ENCODE measurements around the gene MGAT5. TPM values are rescaled to one million over a fixed set of nuclear protein-coding genes. Genes with fewer than 3 reads are reported as not detected.
A peak's percentile ranks its signal among the peaks of the same experiment; 100 is the strongest.

The MGAT5 gene
- total RNA-seq, 6 experiments from 2014 or later = 4.5 to 16.0 (median 10.0) TPM

GRCh38 chr2:134389381-134389780, 135.5 kb downstream of the MGAT5 start:
- H3K36me3 ChIP-seq = peaks cover 0 to 3% (median 0%) of the 10 kb centered on the region in 4 donors
- no peak overlapping the region for H3K27ac ChIP-seq
- H3K27me3 ChIP-seq = no peaks in the 10 kb centered on the region
- DNase-seq (no peak), ATAC-seq (no peak)
- no peak overlapping the region for H3K4me3 ChIP-seq
- intact Hi-C loops (cut with DNase I) = no loop called here
- H3K4me1 ChIP-seq = no peaks in the 10 kb centered on the region
- TF ChIP-seq CTCF (IDR thresholded peaks at IDR 0.05) (no peak), POLR2A (IDR thresholded peaks at IDR 0.05) (no peak)
- H3K9me3 ChIP-seq = no peaks in the 10 kb centered on the region
- 100% methylated on average over 1 of the region's 1 CpG for WGBS (ENCODE audit: insufficient coverage, low coverage, low lambda C conversion rate, missing lambda C conversion rate)

GRCh38 chr2:134391751-134392160, 137.9 kb downstream of the MGAT5 start:
- Histone ChIP-seq H3K27me3 (no peaks in the 10 kb centered on the region), H3K36me3 (peaks cover 0 to 3% (median 0%) of the 10 kb centered on the region in 4 donors), H3K27ac (no peak overlapping the region), H3K4me1 (peaks cover 0 to 7% (median under 1%) of the 10 kb centered on the region in 4 donors), H3K9me3 (no peaks in the 10 kb centered on the region), H3K4me3 (no peak overlapping the region)
- no peak for ATAC-seq
- 83% methylated on average over 2 of the region's 2 CpGs for WGBS (ENCODE audit: insufficient coverage, low coverage, low lambda C conversion rate, missing lambda C conversion rate)
- TF ChIP-seq POLR2A (IDR thresholded peaks at IDR 0.05) (no peak), CTCF (IDR thresholded peaks at IDR 0.05) (no peak)
- no peak for DNase-seq
- intact Hi-C loops (cut with DNase I) = no loop called here

DNA sequence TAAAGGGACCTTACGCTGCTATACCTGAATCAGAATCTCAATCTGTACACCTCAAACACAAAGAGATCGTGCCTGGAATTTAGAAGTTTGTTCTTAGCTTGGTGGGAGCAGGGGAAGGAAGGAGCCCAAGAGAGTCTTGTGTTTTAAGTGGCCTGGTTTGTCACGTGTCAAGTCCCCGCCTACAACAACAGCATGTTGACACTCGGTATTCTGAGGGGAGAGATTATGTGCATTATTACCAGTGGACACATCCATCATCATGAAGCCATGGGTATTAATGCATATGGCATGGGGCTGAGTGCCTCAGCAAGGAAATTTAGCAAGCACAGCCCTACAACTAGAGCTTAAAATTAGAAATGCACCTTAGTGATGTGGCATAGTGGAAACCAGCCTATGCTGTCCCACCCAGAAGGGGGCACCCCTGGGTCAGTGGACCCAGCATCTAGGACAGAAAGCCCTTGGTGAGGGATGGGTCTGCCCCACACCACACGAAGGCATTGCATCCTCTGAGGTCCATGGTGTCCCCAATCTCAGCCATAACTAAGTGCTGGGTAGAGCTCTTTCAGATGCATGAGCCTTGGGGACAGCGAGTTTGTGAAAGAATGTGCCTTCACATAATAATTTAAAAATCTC, 138.7 kb downstream of the MGAT5 start:
- Histone ChIP-seq H3K4me3 (no peak overlapping the region), H3K36me3 (peaks cover 0 to 3% (median 0%) of the 10 kb centered on the region in 4 donors), H3K9me3 (no peaks in the 10 kb centered on the region), H3K27me3 (no peaks in the 10 kb centered on the region), H3K27ac (no peak overlapping the region), H3K4me1 (peaks cover 0 to 13% (median 2%) of the 10 kb centered on the region in 4 donors)
- ATAC-seq (peak in 3 of 4 donors; percentile 11 to 30 (median 23)), DNase-seq (no peak)
- TF ChIP-seq POLR2A (IDR thresholded peaks at IDR 0.05) (no peak), CTCF (IDR thresholded peaks at IDR 0.05) (no peak)
- 88% methylated on average over 4 of the region's 7 CpGs for WGBS (ENCODE audit: insufficient coverage, low coverage, low lambda C conversion rate, missing lambda C conversion rate)
- intact Hi-C loops (cut with DNase I) = no loop called here

- TF ChIP-seq CTCF (IDR thresholded peaks at IDR 0.05) (no peak), POLR2A (IDR thresholded peaks at IDR 0.05) (no peak)
- Histone ChIP-seq H3K36me3 (peaks cover 0 to 3% (median 0%) of the 10 kb centered on the region in 4 donors), H3K27me3 (no peaks in the 10 kb centered on the region), H3K9me3 (no peaks in the 10 kb centered on the region), H3K4me3 (no peak overlapping the region), H3K4me1 (peaks cover 0 to 13% (median 2%) of the 10 kb centered on the region in 4 donors), H3K27ac (no peak overlapping the region)
- DNase-seq = no peak
- intact Hi-C loops (cut with DNase I) = no loop called here
- ATAC-seq = no peak
- 84% methylated on average over 3 of the region's 3 CpGs for WGBS (ENCODE audit: insufficient coverage, low coverage, low lambda C conversion rate, missing lambda C conversion rate)
These were observed 139.2 kb downstream of the MGAT5 start for GRCh38 chr2:134393075-134393461.
